Activated naive CD4-positive, alpha-beta T cell treated with anti-CD3 and anti-CD28 coated beads, Interleukin-2, amount 50 U/mL, for 72 hours (primary cell): ENCODE measurements around the gene SYT15. TPM values are rescaled to one million over a fixed set of nuclear protein-coding genes. Genes with fewer than 3 reads are reported as not detected.
"Not testable (repeated sequence)": the region's sequence is repeated elsewhere in the genome, so short reads cannot be mapped to it uniquely, and the experiment has no call there.

Source experiments
- ATAC-seq, 2 donors: fragments of 150-1000 bp; cut with Tn5 transposase; 2 replicates each; pipeline ENCODE4 v1.10.0; 2021; ENCODE audit warnings: mild to moderate bottlenecking in 2 of 2, moderate library complexity in 2 of 2
- DNase-seq, 2 donors: peaks; one replicate each; pipeline ENCODE4 v3.0.0; 2021 to 2022; ENCODE audit warnings: low spot score in 2 of 2
- H3K27ac Mint-ChIP-seq, 2 donors: one replicate each; pipeline ENCODE4 v1.8.0; 2022; ENCODE audit warnings: mild to moderate bottlenecking in 2 of 2, mixed read lengths in 2 of 2
- H3K36me3 Mint-ChIP-seq, 2 donors: one replicate each; pipeline ENCODE4 v1.8.0; 2022; ENCODE audit warnings: mixed read lengths in 2 of 2
- H3K9me3 Mint-ChIP-seq, 2 donors: one replicate each; pipeline ENCODE4 v1.8.0; 2022; ENCODE audit warnings: mixed read lengths in 2 of 2
- total RNA-seq, 2 donors: library from RNA; stranded (reverse); gene quantifications; one replicate each; pipeline ENCODE4 v1.2.3, GENCODE V29; 2022

Gene SYT15
- total RNA-seq, 2 donors from 2014 or later, result 0.27 to 1.4 TPM

- not testable (repeated sequence) for H3K9me3 Mint-ChIP-seq, DNase-seq, H3K36me3 Mint-ChIP-seq, ATAC-seq, H3K27ac Mint-ChIP-seq
Measured at GRCh38 chr10:46570655-46571054, 8.3 kb upstream of the SYT15 start.

GRCh38 chr10:46572765-46573164, 6.2 kb upstream of the SYT15 start:
- not testable (repeated sequence) for DNase-seq, H3K36me3 Mint-ChIP-seq, ATAC-seq, H3K9me3 Mint-ChIP-seq, H3K27ac Mint-ChIP-seq

DNA sequence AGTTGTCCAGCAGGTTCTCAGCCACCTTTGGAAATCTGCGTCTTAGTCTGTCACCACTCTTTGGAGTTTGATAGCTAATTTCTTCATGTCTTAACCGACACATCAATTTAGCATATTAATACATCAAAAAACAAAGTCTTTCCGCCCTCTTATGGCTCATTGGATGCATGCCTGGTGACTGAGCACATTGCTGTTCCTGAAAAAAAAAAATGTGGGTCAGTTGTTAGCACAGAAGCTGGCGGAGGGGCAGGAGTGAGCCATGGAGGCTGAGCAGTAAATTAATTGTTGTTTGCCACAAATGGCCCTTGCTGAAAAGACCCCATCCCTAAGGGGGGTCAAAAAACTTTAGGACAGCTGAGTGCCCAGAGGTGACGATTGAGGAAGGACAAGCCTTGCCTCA, 5.6 kb upstream of the SYT15 start:
- H3K9me3 Mint-ChIP-seq, H3K27ac Mint-ChIP-seq, H3K36me3 Mint-ChIP-seq, DNase-seq, ATAC-seq: not testable (repeated sequence)

GRCh38 chr10:46573884-46574283, 5.0 kb upstream of the SYT15 start:
- not testable (repeated sequence) for H3K9me3 Mint-ChIP-seq, H3K36me3 Mint-ChIP-seq, ATAC-seq, H3K27ac Mint-ChIP-seq, DNase-seq

- H3K27ac Mint-ChIP-seq, H3K9me3 Mint-ChIP-seq, DNase-seq, ATAC-seq, H3K36me3 Mint-ChIP-seq: not testable (repeated sequence)
Measured at GRCh38 chr10:46577624-46578473, 1.1 kb upstream of the SYT15 start.

DNA sequence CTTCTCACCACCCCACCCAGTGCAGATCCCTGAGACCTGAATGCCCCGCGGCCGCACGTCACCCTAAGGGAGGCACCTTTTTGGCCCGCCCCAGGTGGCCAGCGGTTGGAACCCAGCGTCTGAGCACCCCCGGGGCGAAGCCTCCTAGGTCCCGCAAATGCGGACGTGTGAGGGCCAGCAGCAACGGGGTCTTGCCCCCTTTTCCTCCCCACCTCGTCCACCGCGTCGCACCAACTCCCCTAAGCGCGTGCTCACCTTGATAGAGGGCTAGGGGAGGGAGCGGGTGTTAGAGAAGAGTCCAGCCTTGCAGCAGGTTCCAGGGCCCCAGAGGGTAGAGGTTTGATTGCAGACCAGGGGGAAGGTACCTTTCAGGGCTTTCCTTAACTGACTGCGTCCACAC, 450 bp downstream of the SYT15 start:
- DNase-seq, H3K27ac Mint-ChIP-seq, H3K36me3 Mint-ChIP-seq, ATAC-seq, H3K9me3 Mint-ChIP-seq: not testable (repeated sequence)

DNA sequence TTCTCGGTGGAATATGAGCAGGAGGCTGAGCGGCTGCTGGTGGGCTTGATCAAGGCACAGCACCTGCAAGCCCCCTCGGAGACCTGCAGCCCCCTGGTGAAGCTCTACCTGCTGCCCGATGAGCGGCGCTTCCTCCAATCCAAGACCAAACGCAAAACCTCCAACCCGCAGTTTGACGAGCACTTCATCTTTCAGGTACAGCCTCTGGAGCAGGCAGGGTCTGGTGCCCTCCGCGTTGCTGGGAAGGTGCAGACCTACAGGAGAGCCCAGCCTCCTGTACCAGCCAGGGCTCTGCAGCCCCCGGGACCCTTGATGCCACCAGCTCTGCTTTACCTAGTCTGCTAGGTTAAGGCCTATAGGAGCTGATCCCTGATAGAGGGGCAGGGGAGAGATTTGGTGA, 3.1 kb downstream of the SYT15 start:
- DNase-seq, H3K36me3 Mint-ChIP-seq, H3K9me3 Mint-ChIP-seq, H3K27ac Mint-ChIP-seq, ATAC-seq: not testable (repeated sequence)

DNA sequence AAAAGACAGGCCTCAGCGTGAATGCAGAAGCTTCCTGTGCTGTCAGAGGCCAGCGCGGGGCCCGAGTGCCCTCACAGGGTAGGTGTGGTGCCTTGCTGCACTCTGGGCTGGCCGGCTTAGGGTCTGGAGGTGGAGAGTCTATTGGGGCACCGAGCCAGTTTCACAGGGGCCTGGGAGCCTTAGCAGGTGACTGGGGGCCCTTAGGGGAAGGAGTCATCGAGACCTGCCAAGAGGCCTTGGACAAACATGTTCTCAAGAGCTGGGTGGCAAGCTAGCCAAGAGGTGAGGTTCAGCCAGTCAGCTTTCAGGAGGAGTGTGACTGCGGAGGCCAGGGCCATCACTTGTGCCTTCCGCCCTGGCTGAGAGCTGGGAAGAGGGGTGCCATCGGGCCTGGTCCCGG, 3.6 kb downstream of the SYT15 start:
- ATAC-seq, H3K36me3 Mint-ChIP-seq, H3K27ac Mint-ChIP-seq, H3K9me3 Mint-ChIP-seq, DNase-seq: not testable (repeated sequence)

DNA sequence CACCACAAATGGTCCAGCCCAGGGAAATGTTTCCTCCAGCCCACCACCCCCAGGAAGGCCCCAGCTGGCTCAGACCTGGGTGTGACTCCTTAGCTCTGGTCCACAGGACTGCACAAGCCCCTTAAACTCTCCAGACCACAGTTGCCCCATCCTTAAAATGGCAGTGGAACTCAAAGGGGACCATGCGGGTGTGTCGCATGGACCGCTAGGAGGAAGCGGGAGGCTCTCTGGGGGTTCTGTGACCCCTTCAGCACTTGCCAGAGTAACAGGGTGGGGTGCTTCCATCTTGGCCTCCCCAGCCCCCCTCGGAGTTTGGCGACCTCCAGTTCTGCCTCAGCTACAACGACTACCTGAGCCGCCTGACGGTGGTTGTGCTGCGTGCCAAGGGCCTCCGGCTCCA, 5.3 kb downstream of the SYT15 start:
- not testable (repeated sequence) for H3K9me3 Mint-ChIP-seq, H3K27ac Mint-ChIP-seq, ATAC-seq, DNase-seq, H3K36me3 Mint-ChIP-seq

- not testable (repeated sequence) for H3K9me3 Mint-ChIP-seq, DNase-seq, ATAC-seq, H3K27ac Mint-ChIP-seq, H3K36me3 Mint-ChIP-seq
Measured at GRCh38 chr10:46585246-46585645, 6.3 kb downstream of the SYT15 start.

GRCh38 chr10:46587546-46587945, 8.6 kb downstream of the SYT15 start:
- H3K27ac Mint-ChIP-seq, H3K36me3 Mint-ChIP-seq, DNase-seq, ATAC-seq, H3K9me3 Mint-ChIP-seq: not testable (repeated sequence)

DNA sequence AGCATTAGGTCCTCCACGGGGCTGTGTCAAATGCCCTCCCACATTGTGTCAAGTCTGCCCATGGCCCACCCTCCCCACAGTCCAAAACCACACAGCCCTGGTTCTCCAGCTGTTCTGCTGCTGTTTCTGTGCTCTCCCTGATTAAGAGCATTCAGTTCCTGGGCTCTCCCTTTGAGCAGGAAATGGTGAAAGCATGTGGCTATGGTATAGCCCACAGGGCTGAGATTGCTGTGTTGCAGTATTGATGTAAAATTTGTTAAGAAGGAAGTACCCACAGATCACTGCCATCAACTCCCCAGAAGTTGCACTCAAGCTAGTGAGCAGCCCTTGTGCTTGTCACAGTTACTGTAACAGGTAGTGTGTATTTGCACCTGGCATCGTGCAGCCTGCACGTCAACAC, 9.3 kb downstream of the SYT15 start:
- peak; percentile 32 to 45 for ATAC-seq
- H3K27ac Mint-ChIP-seq, H3K9me3 Mint-ChIP-seq, H3K36me3 Mint-ChIP-seq, DNase-seq: not testable (repeated sequence)

DNA sequence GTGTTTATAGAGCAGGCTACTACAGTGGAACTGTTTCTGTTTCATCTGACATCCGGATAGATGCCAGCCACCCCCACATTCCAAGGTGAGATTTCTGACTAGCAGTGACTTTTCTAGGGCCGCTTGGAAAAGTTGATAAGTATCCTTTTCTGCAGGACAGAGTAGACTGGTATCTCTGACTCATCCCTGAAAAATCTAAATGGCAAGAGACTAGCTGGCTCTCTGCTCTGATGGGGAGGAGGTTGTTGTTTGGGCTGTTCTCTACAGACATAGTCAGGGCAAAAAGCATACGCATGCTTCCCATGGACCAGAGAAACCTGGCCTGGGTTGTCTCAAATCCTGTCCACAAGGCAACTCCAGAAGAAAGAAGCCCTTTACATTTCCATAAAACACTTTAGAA, 10.7 kb downstream of the SYT15 start:
- not testable (repeated sequence) for DNase-seq, ATAC-seq, H3K27ac Mint-ChIP-seq, H3K36me3 Mint-ChIP-seq, H3K9me3 Mint-ChIP-seq

DNA sequence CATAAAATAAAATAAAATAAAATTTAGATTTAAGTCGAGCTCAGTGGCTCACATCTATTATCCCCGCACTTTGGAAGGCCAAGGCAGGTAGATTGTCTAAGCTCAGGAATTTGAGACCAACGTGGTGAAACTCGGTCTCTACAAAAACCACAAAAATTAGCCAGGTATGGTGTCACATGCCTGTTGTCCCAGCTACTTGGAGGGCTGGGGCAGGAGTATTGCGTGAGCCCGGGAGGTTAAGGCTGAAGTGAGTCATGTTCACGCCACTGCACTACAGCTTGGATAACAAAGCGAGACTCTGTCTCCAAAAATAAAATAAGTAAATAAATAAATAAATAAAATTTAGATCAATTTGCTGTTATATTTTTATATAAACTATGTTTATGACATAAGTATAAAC, 12.1 kb downstream of the SYT15 start:
- not testable (repeated sequence) for H3K27ac Mint-ChIP-seq, ATAC-seq, H3K9me3 Mint-ChIP-seq, H3K36me3 Mint-ChIP-seq, DNase-seq

- not testable (repeated sequence) for H3K36me3 Mint-ChIP-seq, ATAC-seq
Measured at GRCh38 chr10:46593307-46593706, 14.4 kb downstream of the SYT15 start.

DNA sequence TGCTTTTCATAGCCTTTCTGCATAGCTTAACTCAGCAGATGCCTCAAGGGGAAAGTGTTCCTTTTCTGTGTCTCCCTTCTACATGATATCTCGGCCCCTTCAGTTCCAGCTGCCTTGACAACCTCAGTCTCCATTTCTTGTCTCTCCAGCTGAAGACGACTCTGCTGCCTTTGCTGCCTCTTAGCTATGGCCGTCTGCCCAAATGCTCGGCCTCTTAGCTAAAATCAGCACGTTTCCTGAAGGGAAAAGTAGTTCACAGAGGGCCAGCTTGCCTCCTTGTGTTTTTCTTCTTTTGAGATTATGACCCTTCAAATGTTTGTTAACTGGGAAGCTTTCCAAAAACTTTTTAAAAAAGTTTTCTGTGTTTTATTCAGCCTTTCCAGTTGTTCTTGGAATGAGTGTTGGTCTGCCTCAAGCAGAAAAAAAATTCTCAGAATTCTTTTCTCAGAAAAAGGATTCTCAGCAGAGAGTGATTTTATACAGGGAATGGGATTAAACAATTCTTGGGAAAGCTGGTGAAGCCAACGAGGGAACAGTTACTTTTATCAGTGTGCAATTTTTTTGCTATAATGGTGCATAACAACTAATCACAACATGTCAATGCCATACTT, 15.6 kb downstream of the SYT15 start:
- not testable (repeated sequence) for DNase-seq, H3K27ac Mint-ChIP-seq, H3K36me3 Mint-ChIP-seq, ATAC-seq, H3K9me3 Mint-ChIP-seq

More at GRCh38 chr10:46593307-46593706, 14.4 kb downstream of the SYT15 start:
- not testable (repeated sequence) for H3K9me3 Mint-ChIP-seq, DNase-seq, H3K27ac Mint-ChIP-seq

DNA sequence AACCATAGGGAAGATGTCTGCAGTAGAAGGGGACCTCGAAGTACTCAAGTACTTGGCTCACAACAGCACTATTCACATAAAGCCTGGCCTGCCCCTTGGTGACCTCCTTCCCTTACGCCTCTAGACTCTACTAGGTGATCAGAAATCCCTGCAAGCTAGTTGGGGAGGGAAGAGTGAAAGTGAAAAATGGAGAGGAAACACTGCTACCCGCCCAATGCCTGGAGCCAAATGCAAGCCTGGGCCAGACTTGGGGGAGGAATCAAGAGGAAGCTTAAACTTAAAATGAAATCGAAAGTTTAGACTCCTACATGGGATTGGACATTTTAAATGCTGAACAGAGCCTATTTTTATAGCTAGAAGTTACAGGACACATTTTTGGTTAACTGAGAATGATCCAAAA, 17.6 kb downstream of the SYT15 start:
- not testable (repeated sequence) for H3K36me3 Mint-ChIP-seq, ATAC-seq, H3K27ac Mint-ChIP-seq, DNase-seq, H3K9me3 Mint-ChIP-seq
